Loucy (cell line): ENCODE results near the gene LRRC57.

Source experiments
- H2AFZ ChIP-seq: fragments of 200-600 bp; sonication (generic); 2 replicates; pipeline ENCODE4 v1.6.0; 2016; ENCODE audit warnings: antibody characterized with exemption, mild to moderate bottlenecking, low read length, moderate library complexity
- H3F3A ChIP-seq: fragments of 200-600 bp; 2 replicates; pipeline ENCODE4 v1.6.0; 2016; ENCODE audit warnings: antibody characterized with exemption, low read depth, mild to moderate bottlenecking
- H3K27me3 ChIP-seq: fragments of 200-600 bp; sonication (generic); 2 replicates; pipeline ENCODE4 v1.6.1; 2014; ENCODE audit warnings: low read length, mild to moderate bottlenecking; ENCODE audit not compliant: insufficient read depth, poor library complexity, severe bottlenecking
- H3K36me3 ChIP-seq: fragments of 200-600 bp; sonication (generic); 2 replicates; pipeline ENCODE4 v1.6.1; 2016; ENCODE audit warnings: low read length; ENCODE audit not compliant: insufficient read depth
- H3K4me1 ChIP-seq: fragments of 200-600 bp; sonication (generic); 2 replicates; pipeline ENCODE4 v1.5.1; 2014; ENCODE audit warnings: low read length, mild to moderate bottlenecking; ENCODE audit not compliant: insufficient read depth, poor library complexity, severe bottlenecking
- H3K4me2 ChIP-seq: fragments of 200-600 bp; sonication (generic); 2 replicates; pipeline ENCODE4 v1.6.0; 2014; ENCODE audit warnings: antibody characterized with exemption, low read length, low read depth, mild to moderate bottlenecking; ENCODE audit not compliant: poor library complexity, severe bottlenecking
- H3K4me3 ChIP-seq: fragments of 200-600 bp; sonication (generic); 2 replicates; pipeline ENCODE4 v1.5.1; 2014; ENCODE audit warnings: low read length, mild to moderate bottlenecking, mixed read lengths; ENCODE audit not compliant: poor library complexity, severe bottlenecking
- H3K79me2 ChIP-seq: fragments of 200-600 bp; sonication (generic); 2 replicates; pipeline ENCODE4 v1.6.1; 2014; ENCODE audit warnings: low read length; ENCODE audit not compliant: insufficient read depth
- H3K9ac ChIP-seq: fragments of 200-600 bp; sonication (generic); 2 replicates; pipeline ENCODE4 v1.6.0; 2014; ENCODE audit warnings: mild to moderate bottlenecking, low read depth, low read length, moderate library complexity; ENCODE audit not compliant: poor library complexity, severe bottlenecking
- H3K9me2 ChIP-seq: fragments of 200-600 bp; sonication (generic); replicated peaks from 2 replicates; pipeline ENCODE4 v1.6.1; 2016; ENCODE audit warnings: low read depth, low read length, mixed read lengths
- H3K9me3 ChIP-seq: fragments of 200-600 bp; sonication (generic); 2 replicates; pipeline ENCODE4 v1.6.1; 2014; ENCODE audit warnings: mild to moderate bottlenecking, antibody characterized with exemption, low read length, low read depth; ENCODE audit not compliant: insufficient read depth
- H4K20me1 ChIP-seq: fragments of 200-600 bp; sonication (generic); 2 replicates; pipeline ENCODE4 v1.6.0; 2014; ENCODE audit warnings: antibody characterized with exemption, low read length, mild to moderate bottlenecking; ENCODE audit not compliant: insufficient read depth, poor library complexity, severe bottlenecking
- CTCF ChIP-seq: fragments of 200-600 bp; sonication (generic); conservative IDR thresholded peaks from 2 replicates; pipeline ENCODE4 v1.5.1; 2014; ENCODE audit warnings: mild to moderate bottlenecking, antibody characterized with exemption, low read length
- EZH2phosphoT487 ChIP-seq: fragments of 200-600 bp; IDR thresholded peaks from 2 replicates; pipeline ENCODE4 v1.6.1; 2018; ENCODE audit warnings: antibody characterized with exemption, mild to moderate bottlenecking, moderate library complexity, borderline replicate concordance

The LRRC57 gene

GRCh38 chr15:42508263-42508690, 40.3 kb downstream of the LRRC57 start:
- peaks cover 3% of the 10 kb centered on the region; the same call in 1 of the 2 replicates for H3K79me2 ChIP-seq
- no peaks in the 10 kb centered on the region for H3K9me2 ChIP-seq
- no peak overlapping the region for H2AFZ ChIP-seq
- TF ChIP-seq CTCF (no peak), EZH2phosphoT487 (no peak)
- no peaks in the 10 kb centered on the region for H4K20me1 ChIP-seq
- H3K36me3 ChIP-seq: no peaks in the 10 kb centered on the region; the same call in 1 of the 2 replicates
- H3K4me3 ChIP-seq: no peak overlapping the region
- H3K4me2 ChIP-seq: no peak overlapping the region
- H3K4me1 ChIP-seq: no peaks in the 10 kb centered on the region
- no peaks in the 10 kb centered on the region for H3F3A ChIP-seq
- no peaks in the 10 kb centered on the region for H3K27me3 ChIP-seq
- H3K9me3 ChIP-seq: no peaks in the 10 kb centered on the region
- H3K9ac ChIP-seq: no peak overlapping the region

GRCh38 chr15:42507514-42507913, 41.1 kb downstream of the LRRC57 start:
- H3K4me3 ChIP-seq: no peak overlapping the region
- H3K4me2 ChIP-seq: no peak overlapping the region
- H3F3A ChIP-seq: no peaks in the 10 kb centered on the region
- no peaks in the 10 kb centered on the region for H4K20me1 ChIP-seq
- no peaks in the 10 kb centered on the region for H3K27me3 ChIP-seq
- no peaks in the 10 kb centered on the region for H3K9me2 ChIP-seq
- no peaks in the 10 kb centered on the region for H3K4me1 ChIP-seq
- H3K9me3 ChIP-seq: no peaks in the 10 kb centered on the region
- no peaks in the 10 kb centered on the region; the same call in 1 of the 2 replicates for H3K36me3 ChIP-seq
- TF ChIP-seq CTCF (no peak), EZH2phosphoT487 (no peak)
- H3K9ac ChIP-seq: no peak overlapping the region
- H2AFZ ChIP-seq: no peak overlapping the region
- H3K79me2 ChIP-seq: peaks cover 9% of the 10 kb centered on the region; the same call in 1 of the 2 replicates

GRCh38 chr15:42504631-42505030, 44.0 kb downstream of the LRRC57 start:
- Histone ChIP-seq H3K9ac (no peak overlapping the region), H3K9me3 (no peaks in the 10 kb centered on the region), H3K36me3 (no peaks in the 10 kb centered on the region), H3K9me2 (no peaks in the 10 kb centered on the region), H3K4me2 (no peak overlapping the region), H2AFZ (no peak overlapping the region), H3K4me1 (peaks cover 15% of the 10 kb centered on the region), H3K79me2 (peaks cover 24% of the 10 kb centered on the region; the same call in 1 of the 2 replicates), H4K20me1 (no peaks in the 10 kb centered on the region), H3F3A (no peaks in the 10 kb centered on the region), H3K27me3 (no peaks in the 10 kb centered on the region), H3K4me3 (no peak overlapping the region)
- TF ChIP-seq EZH2phosphoT487: no peak
- no peak for TF ChIP-seq CTCF
